Activated CD8-positive, alpha-beta T cell treated with anti-CD3 and anti-CD28 coated beads for 36 hours (primary cell): ENCODE measurements around the gene TST. TPM values are rescaled to one million over a fixed set of nuclear protein-coding genes. Genes with fewer than 3 reads are reported as not detected.

ENCODE experiments used
- ATAC-seq: fragments of 200-7000 bp; cut with Tn5 transposase; one replicate; pipeline ENCODE4 v1.10.0; 2021; ENCODE audit warnings: mild to moderate bottlenecking, moderate library complexity
- CTCF ChIA-PET: fragments of 350-600 bp; sonication (Branson Sonifier 250); formaldehyde crosslinking; loops from one replicate; lab custom pipeline; 2021; ENCODE audit warnings: antibody characterized with exemption; lab: Charles Lee
- POLR2A ChIA-PET: fragments of 350-600 bp; sonication (Branson Sonifier 250); formaldehyde crosslinking; loops from one replicate; lab custom pipeline; 2021; ENCODE audit warnings: antibody characterized with exemption; lab: Charles Lee
- DNase-seq: peaks from one replicate; pipeline ENCODE4 v3.0.0-alpha.2; 2020
- H3K27ac Mint-ChIP-seq: one replicate; pipeline ENCODE4 v1.8.0; 2021; ENCODE audit warnings: mild to moderate bottlenecking, mixed read lengths
- H3K27me3 Mint-ChIP-seq: one replicate; pipeline ENCODE4 v1.8.0; 2021; ENCODE audit warnings: mixed read lengths
- H3K36me3 Mint-ChIP-seq: one replicate; pipeline ENCODE4 v1.8.0; 2021; ENCODE audit warnings: low read depth, mixed read lengths
- H3K4me1 Mint-ChIP-seq: one replicate; pipeline ENCODE4 v1.8.0; 2021; ENCODE audit warnings: low read depth, mixed read lengths
- H3K4me3 Mint-ChIP-seq: one replicate; pipeline ENCODE4 v1.8.0; 2021; ENCODE audit warnings: mild to moderate bottlenecking, moderate library complexity, mixed read lengths
- H3K9me3 Mint-ChIP-seq: one replicate; pipeline ENCODE4 v1.8.0; 2021; ENCODE audit warnings: mixed read lengths
- CTCF ChIP-seq: fragments of 200-600 bp; IDR thresholded peaks from one replicate; pipeline ENCODE4 v1.8.0; 2022; ENCODE audit warnings: antibody characterized with exemption, mild to moderate bottlenecking
- intact Hi-C: fragments of 100-400 bp; cut with micrococcal nuclease; formaldehyde crosslinking; loops from one replicate; pipeline ENCODE4 v1.10.0; 2022
- total RNA-seq, 2 experiments: library from RNA; stranded (reverse); gene quantifications; one replicate each; pipeline ENCODE4 v1.2.3, GENCODE V29; 2021

TST gene
- total RNA-seq, 2 experiments from 2014 or later: 1.2 to 1.8 TPM

- H3K9me3 Mint-ChIP-seq: no peaks in the 10 kb centered on the region
- H3K4me1 Mint-ChIP-seq: peaks cover 8% of the 10 kb centered on the region
- DNase-seq (no peak), ATAC-seq (no peak)
- ChIA-PET POLR2A (interaction anchor here (1.0 to 1.4 kb wide), 2 partner anchors 8 to 199 kb away, joined by 3 to 4 read pairs; no protein-coding TSS in a partner anchor), CTCF (interaction anchor here (1.0 to 5.5 kb wide), 29 partner anchors 10 to 447 kb away, joined by 3 to 64 read pairs (median 8); partner anchors contain the start of genes EIF3D, IFT27, MPST and TST)
- no peaks in the 10 kb centered on the region for H3K27me3 Mint-ChIP-seq
- no peak for TF ChIP-seq CTCF
- H3K27ac Mint-ChIP-seq: no peak overlapping the region
- intact Hi-C loops: loop anchor here (5.0 kb wide), 2 partner anchors 119 to 194 kb away; no protein-coding TSS in a partner anchor
- H3K36me3 Mint-ChIP-seq: no peaks in the 10 kb centered on the region
- H3K4me3 Mint-ChIP-seq: no peak overlapping the region
These were observed 42.6 kb downstream of the TST start for GRCh38 chr22:36976606-36977005.

GRCh38 chr22:36971341-36972125 is 47.7 kb downstream of the TST start:
- ChIA-PET POLR2A (no interaction called here), CTCF (interaction anchor here (0.6 to 2.7 kb wide), 3 partner anchors 115 to 215 kb away, joined by 3 to 7 read pairs (median 3); no protein-coding TSS in a partner anchor)
- intact Hi-C loops: no loop called here
- H3K27ac Mint-ChIP-seq: no peak overlapping the region
- DNase-seq (no peak), ATAC-seq (no peak)
- no peak overlapping the region for H3K4me3 Mint-ChIP-seq
- TF ChIP-seq CTCF: no peak
- H3K36me3 Mint-ChIP-seq: no peaks in the 10 kb centered on the region
- no peaks in the 10 kb centered on the region for H3K4me1 Mint-ChIP-seq
- H3K9me3 Mint-ChIP-seq: no peaks in the 10 kb centered on the region
- H3K27me3 Mint-ChIP-seq: no peaks in the 10 kb centered on the region

GRCh38 chr22:36968249-36968964 is 50.8 kb downstream of the TST start:
- POLR2A ChIA-PET: interaction anchor here (0.6 to 1.2 kb wide), 3 partner anchors 9 to 538 kb away, joined by 3 read pairs; no protein-coding TSS in a partner anchor
- CTCF ChIA-PET: interaction anchor here (1.1 to 7.9 kb wide), 4 partner anchors 9 to 112 kb away, joined by 3 to 50 read pairs (median 4); no protein-coding TSS in a partner anchor
- Mint-ChIP-seq H3K4me3 (no peak overlapping the region), H3K4me1 (no peaks in the 10 kb centered on the region), H3K27me3 (no peaks in the 10 kb centered on the region), H3K9me3 (no peaks in the 10 kb centered on the region), H3K36me3 (no peaks in the 10 kb centered on the region), H3K27ac (no peak overlapping the region)
- TF ChIP-seq CTCF: no peak
- ATAC-seq (no peak), DNase-seq (no peak)
- intact Hi-C loops: no loop called here

- ATAC-seq (no peak), DNase-seq (no peak)
- H3K4me3 Mint-ChIP-seq: no peak overlapping the region
- POLR2A ChIA-PET: no interaction called here
- H3K27me3 Mint-ChIP-seq: no peaks in the 10 kb centered on the region
- no peaks in the 10 kb centered on the region for H3K36me3 Mint-ChIP-seq
- TF ChIP-seq CTCF: no peak
- H3K4me1 Mint-ChIP-seq: no peaks in the 10 kb centered on the region
- H3K9me3 Mint-ChIP-seq: no peaks in the 10 kb centered on the region
- no peak overlapping the region for H3K27ac Mint-ChIP-seq
- intact Hi-C loops: no loop called here
- CTCF ChIA-PET: interaction anchor here (1.1 to 7.9 kb wide), 2 partner anchors 10 to 111 kb away, joined by 4 to 50 read pairs; no protein-coding TSS in a partner anchor
These were observed 52.3 kb downstream of the TST start for GRCh38 chr22:36966851-36967540.
